ENCODE measurements around the gene FMN2. TPM values are rescaled to one million over a fixed set of nuclear protein-coding genes. Genes with fewer than 3 reads are reported as not detected.

Gene FMN2
- total RNA-seq, 4 donors from 2014 or later = 0.46 to 1.4 (median 0.49) TPM; not detected in 1

DNA sequence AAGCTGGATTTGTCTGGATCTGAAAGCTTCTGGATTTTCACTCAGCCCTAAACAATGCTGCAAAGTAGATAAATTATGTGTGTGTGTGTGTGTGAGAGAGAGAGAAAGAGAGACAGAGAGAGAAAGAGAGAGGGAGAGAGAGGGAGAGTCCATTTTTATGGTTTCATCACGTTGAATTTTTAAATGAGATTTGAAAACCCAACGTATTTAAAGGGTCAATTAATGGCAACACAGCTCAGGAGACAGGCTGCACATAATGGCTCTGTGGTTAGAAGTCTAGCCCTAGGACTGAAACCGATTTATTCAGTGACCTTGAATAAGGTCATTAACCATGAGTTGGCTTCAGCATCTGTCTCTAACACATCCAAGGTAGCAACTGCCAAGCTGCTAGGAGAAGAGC lies 35.3 kb upstream of the FMN2 start:
- intact Hi-C loops (cut with DNase I; ENCODE audit: low total_unique reads) = no loop called here
- TF ChIP-seq, protein P1, sequence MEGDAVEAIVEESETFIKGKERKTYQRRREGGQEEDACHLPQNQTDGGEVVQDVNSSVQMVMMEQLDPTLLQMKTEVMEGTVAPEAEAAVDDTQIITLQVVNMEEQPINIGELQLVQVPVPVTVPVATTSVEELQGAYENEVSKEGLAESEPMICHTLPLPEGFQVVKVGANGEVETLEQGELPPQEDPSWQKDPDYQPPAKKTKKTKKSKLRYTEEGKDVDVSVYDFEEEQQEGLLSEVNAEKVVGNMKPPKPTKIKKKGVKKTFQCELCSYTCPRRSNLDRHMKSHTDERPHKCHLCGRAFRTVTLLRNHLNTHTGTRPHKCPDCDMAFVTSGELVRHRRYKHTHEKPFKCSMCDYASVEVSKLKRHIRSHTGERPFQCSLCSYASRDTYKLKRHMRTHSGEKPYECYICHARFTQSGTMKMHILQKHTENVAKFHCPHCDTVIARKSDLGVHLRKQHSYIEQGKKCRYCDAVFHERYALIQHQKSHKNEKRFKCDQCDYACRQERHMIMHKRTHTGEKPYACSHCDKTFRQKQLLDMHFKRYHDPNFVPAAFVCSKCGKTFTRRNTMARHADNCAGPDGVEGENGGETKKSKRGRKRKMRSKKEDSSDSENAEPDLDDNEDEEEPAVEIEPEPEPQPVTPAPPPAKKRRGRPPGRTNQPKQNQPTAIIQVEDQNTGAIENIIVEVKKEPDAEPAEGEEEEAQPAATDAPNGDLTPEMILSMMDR (IDR thresholded peaks at IDR 0.05) = no peak
- no peak for TF ChIP-seq POLR2A (IDR thresholded peaks at IDR 0.05)
- WGBS, 2 donors = 33 to 43% methylated on average over 3 of the region's 3 CpGs
- DNase-seq (ENCODE audit: low spot score in 2 of 2) = no peak
- H3K4me3 ChIP-seq (ENCODE audit: low read depth, poor library complexity, severe bottlenecking) = no peak overlapping the region

DNA sequence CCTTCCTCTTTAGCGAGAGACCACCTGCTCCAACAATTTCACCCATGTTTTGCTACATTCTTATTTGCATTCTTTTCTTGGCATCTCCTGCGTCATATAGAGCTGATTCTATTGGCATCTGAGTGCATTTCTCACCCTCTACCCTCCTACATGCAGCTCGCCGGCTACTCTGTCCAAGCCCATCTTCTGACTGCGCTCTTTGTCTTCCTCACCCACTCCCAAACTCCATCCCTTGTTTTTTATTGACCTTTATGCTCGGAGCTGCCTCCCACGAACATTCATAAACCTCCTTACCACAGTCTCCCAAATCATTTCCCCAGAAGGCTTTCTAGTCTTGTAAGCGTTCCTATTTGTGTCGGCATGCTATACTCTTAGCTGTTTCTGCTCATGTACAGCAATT lies 33.6 kb upstream of the FMN2 start:
- intact Hi-C loops (cut with DNase I; ENCODE audit: low total_unique reads) = no loop called here
- no peak for TF ChIP-seq POLR2A (IDR thresholded peaks at IDR 0.05)
- TF ChIP-seq, protein P1 (IDR thresholded peaks at IDR 0.05) = no peak

GRCh38 chr1:240068961-240069360 lies 22.7 kb upstream of the FMN2 start:
- DNase-seq (ENCODE audit: low spot score in 2 of 2) = no peak
- WGBS, 2 donors = 87 to 88% methylated on average over 7 of the region's 7 CpGs
- H3K4me3 ChIP-seq (ENCODE audit: low read depth, poor library complexity, severe bottlenecking) = no peak overlapping the region
- TF ChIP-seq, protein P1 (IDR thresholded peaks at IDR 0.05) = no peak
- no peak for TF ChIP-seq POLR2A (IDR thresholded peaks at IDR 0.05)
- intact Hi-C loops (cut with DNase I; ENCODE audit: low total_unique reads) = no loop called here

More for the DNA sequence above, 33.6 kb upstream of the FMN2 start:
- no peak for DNase-seq (ENCODE audit: low spot score in 2 of 2)
- H3K4me3 ChIP-seq (ENCODE audit: low read depth, poor library complexity, severe bottlenecking) = no peak overlapping the region
- 63 to 74% methylated on average over 9 of the region's 9 CpGs for WGBS, 2 donors

GRCh38 chr1:240070188-240070587 lies 21.5 kb upstream of the FMN2 start:
- no peak for DNase-seq (ENCODE audit: low spot score in 2 of 2)
- intact Hi-C loops (cut with DNase I; ENCODE audit: low total_unique reads) = no loop called here
- no peak overlapping the region for H3K4me3 ChIP-seq (ENCODE audit: low read depth, poor library complexity, severe bottlenecking)
- TF ChIP-seq, protein P1 (IDR thresholded peaks at IDR 0.05) = no peak
- no peak for TF ChIP-seq POLR2A (IDR thresholded peaks at IDR 0.05)

GRCh38 chr1:240073097-240073496 lies 18.6 kb upstream of the FMN2 start:
- intact Hi-C loops (cut with DNase I; ENCODE audit: low total_unique reads) = no loop called here
- H3K4me3 ChIP-seq (ENCODE audit: low read depth, poor library complexity, severe bottlenecking) = no peak overlapping the region
- DNase-seq (ENCODE audit: low spot score in 2 of 2) = no peak
- TF ChIP-seq, protein P1 (IDR thresholded peaks at IDR 0.05) = no peak
- no peak for TF ChIP-seq POLR2A (IDR thresholded peaks at IDR 0.05)
- 10 to 43% methylated on average over 3 of the region's 3 CpGs for WGBS, 2 donors

DNA sequence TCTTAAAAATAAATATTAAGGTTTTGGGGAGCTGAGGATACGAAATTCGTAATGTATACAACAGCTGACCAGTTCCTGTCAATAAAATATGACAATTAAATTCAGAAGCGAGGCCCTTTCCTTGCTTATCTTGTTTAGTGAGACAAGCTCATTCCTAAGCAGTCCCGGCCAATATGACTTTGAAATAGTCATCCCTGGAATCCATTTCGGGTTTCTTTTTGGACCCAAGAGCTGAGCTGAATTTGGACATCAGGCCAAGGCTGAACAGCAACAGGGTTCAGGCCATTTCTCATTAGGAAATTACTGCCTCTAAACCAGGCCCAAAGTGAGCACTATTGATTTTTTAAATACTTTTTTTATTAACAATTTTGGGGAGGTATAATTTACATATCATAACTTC lies 17.3 kb upstream of the FMN2 start:
- 75 to 79% methylated on average over 5 of the region's 5 CpGs for WGBS, 2 donors
- intact Hi-C loops (cut with DNase I; ENCODE audit: low total_unique reads) = no loop called here
- no peak overlapping the region for H3K4me3 ChIP-seq (ENCODE audit: low read depth, poor library complexity, severe bottlenecking)
- TF ChIP-seq POLR2A (IDR thresholded peaks at IDR 0.05) = no peak
- TF ChIP-seq, protein P1 (IDR thresholded peaks at IDR 0.05) = no peak
- DNase-seq (ENCODE audit: low spot score in 2 of 2) = no peak

Measured in lower leg skin (tissue), 4 donors.